ENCODE results near the gene CYP2A7.
"Not testable (repeated sequence)": the region's sequence is repeated elsewhere in the genome, so short reads cannot be mapped to it uniquely, and the experiment has no call there.

Gene CYP2A7

DNA sequence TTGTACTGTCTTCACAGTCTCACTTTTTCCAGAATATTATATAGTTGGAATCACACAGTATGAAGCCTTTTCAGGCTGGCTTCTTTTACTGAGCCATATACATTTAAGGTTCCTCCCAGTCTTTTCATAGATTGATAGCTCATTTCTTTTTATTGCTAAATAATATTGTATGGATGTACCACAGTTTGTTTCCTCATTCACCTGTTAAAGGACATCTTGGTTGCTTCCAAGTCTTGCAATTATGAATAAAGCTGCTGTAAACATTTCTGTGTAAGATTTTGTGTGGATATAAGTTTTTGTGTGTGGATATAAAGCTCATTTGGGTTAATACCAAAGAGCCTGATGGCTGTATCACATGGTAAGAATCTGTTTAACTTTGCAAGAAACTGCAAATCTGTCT lies 24.5 kb upstream of the CYP2A7 start:
- peaks cover 7% of the 10 kb centered on the region for H3K27me3 Mint-ChIP-seq
- no peak overlapping the region for H3K27ac Mint-ChIP-seq
- H3K4me3 Mint-ChIP-seq = no peak overlapping the region
- no peaks in the 10 kb centered on the region for H3K36me3 Mint-ChIP-seq
- H3K4me1 Mint-ChIP-seq = peaks cover 17% of the 10 kb centered on the region
- no peaks in the 10 kb centered on the region for H3K9me3 Mint-ChIP-seq

DNA sequence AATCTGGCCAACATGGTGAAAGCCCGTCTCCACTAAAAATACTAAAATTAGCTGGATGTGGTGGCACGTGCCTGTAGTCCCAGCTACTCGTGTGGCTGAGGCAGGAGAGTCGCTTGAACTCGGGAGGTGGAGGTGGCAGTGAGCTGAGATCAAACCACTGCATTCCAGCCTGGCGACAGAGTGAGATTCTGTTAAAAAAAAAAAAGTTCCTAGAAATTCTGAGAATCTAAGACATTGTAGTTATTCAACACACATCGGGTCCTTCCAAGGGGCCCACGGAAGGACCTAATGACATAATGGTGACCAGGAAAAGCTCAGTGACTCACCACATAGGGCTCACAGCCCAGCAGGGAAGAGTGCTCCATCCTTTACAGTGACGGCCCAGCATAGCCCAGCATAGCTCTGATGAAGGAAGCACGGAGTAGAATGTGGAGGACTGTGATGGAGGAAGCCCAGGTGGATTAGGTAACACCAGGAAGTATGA lies 22.7 kb upstream of the CYP2A7 start:
- not testable (repeated sequence) for H3K27ac Mint-ChIP-seq, H3K4me3 Mint-ChIP-seq, H3K9me3 Mint-ChIP-seq, H3K36me3 Mint-ChIP-seq, H3K27me3 Mint-ChIP-seq
- peaks cover 28% of the 10 kb centered on the region for H3K4me1 Mint-ChIP-seq

- not testable (repeated sequence) for H3K36me3 Mint-ChIP-seq, H3K27ac Mint-ChIP-seq, H3K4me3 Mint-ChIP-seq, H3K9me3 Mint-ChIP-seq, H3K27me3 Mint-ChIP-seq
- H3K4me1 Mint-ChIP-seq = peaks cover 14% of the 10 kb centered on the region
These were observed 20.1 kb upstream of the CYP2A7 start for GRCh38 chr19:40901975-40902750.

GRCh38 chr19:40900521-40900920 lies 18.5 kb upstream of the CYP2A7 start:
- not testable (repeated sequence) for H3K9me3 Mint-ChIP-seq, H3K27me3 Mint-ChIP-seq, H3K27ac Mint-ChIP-seq, H3K36me3 Mint-ChIP-seq
- Mint-ChIP-seq H3K4me3 (peak overlapping the region; percentile 49), H3K4me1 (peaks cover 14% of the 10 kb centered on the region)

DNA sequence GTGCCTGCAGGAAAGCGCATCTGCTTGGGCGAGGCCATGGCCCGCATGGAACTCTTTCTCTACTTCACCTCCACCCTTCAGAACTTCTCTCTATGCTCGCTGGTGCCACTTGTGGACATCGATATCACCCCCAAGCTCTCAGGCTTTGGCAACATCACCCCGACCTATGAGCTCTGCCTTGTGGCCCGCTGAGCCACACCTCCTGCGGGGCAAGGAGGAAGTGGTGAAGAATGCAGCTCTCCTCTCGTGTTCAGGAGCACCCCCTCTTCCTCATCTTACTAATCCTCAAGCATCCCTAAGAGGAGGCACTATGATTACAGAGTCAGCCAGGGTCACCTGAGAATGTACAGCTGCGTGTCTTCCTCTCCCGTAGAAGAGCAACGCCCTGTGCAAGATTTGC lies 17.9 kb upstream of the CYP2A7 start:
- not testable (repeated sequence) for H3K27ac Mint-ChIP-seq, H3K36me3 Mint-ChIP-seq, H3K27me3 Mint-ChIP-seq, H3K9me3 Mint-ChIP-seq, H3K4me3 Mint-ChIP-seq
- H3K4me1 Mint-ChIP-seq = peaks cover 14% of the 10 kb centered on the region

DNA sequence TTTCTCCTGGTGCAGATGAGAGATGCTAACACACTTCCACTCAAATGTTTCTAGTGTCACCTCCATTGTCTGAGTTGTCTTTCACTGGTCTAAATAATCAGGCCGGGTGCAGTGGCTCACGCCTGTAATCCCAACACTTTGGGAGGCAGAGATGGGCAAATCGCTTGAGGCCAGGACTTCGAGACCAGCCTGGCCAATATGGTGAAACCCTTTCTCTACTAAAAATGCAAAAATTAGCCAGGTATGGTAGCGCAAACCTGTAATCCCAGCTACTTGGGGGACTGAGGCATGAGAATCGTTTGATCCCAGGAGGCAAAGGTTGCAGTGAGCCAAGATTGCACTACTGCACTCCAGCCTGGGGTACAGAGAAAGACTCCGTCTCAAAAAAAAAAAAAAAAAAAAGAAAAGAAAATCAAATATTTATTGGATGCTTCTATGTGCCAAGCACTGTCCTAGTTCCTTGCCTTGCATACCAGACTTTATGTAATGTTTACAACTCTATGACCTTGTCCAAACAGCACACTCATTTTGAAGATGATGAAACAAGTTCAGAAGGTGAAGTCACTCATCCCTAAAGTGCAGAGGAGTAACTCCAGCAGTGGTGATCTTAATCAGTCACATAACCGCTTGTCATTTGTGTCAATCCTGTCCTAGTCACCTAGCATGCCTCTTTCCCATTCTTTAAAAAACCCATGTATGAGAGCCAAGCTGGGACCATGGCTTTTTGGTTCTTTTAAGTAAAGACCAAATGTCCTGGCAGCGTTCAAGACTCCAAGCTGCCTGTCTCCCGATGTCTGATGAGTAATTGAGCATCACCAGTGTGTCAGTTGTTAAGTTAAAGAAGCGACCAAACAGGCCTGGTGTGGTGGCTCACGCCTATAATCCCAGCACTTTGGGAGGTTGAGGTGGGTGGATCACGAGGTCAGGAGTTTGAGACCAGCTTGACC lies 15.1 kb upstream of the CYP2A7 start:
- H3K27me3 Mint-ChIP-seq, H3K27ac Mint-ChIP-seq, H3K36me3 Mint-ChIP-seq, H3K4me3 Mint-ChIP-seq, H3K9me3 Mint-ChIP-seq: not testable (repeated sequence)
- peaks cover 14% of the 10 kb centered on the region for H3K4me1 Mint-ChIP-seq

DNA sequence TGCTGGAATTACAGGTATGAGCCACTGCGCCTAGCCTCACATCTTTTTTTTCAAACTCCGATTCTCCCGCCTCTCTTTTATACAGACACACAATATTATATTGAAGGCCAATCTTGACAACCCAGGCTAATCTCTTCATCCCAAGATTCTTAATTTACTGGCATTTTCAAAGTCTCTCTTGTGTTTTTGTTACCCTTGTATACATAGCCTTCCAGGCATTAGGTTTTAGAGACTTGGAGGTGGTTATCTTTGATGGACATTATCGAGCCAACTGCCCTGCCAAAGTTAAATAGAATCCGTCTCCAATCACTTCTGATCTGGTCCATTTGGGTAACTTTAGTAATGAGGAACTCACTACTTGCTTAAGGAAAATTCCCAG lies 14.4 kb upstream of the CYP2A7 start:
- Mint-ChIP-seq H3K36me3 (no peaks in the 10 kb centered on the region), H3K27ac (no peak overlapping the region), H3K4me3 (no peak overlapping the region), H3K9me3 (no peaks in the 10 kb centered on the region), H3K27me3 (peaks cover 9% of the 10 kb centered on the region), H3K4me1 (peaks cover 14% of the 10 kb centered on the region)

DNA sequence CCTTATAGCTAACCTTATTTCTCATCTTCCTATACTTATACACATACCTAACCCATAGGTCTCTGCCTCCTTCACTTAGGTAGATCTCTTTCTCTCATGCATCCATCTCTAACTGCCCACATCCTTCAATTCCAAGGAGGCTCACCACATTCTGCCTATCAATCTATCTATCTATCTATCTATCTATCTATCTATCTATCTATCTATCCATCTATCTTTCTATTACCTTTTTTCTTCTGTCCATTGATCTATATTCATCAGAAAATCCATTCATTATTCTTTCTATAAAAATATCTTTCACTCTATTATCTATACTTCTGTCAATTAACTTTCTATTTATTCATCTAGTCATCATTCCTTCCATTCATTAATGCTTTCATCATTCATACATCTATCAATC lies 11.1 kb upstream of the CYP2A7 start:
- H3K27me3 Mint-ChIP-seq = peaks cover 9% of the 10 kb centered on the region
- no peak overlapping the region for H3K27ac Mint-ChIP-seq
- H3K4me3 Mint-ChIP-seq = no peak overlapping the region
- H3K4me1 Mint-ChIP-seq = no peaks in the 10 kb centered on the region
- peaks cover 2% of the 10 kb centered on the region for H3K36me3 Mint-ChIP-seq
- no peaks in the 10 kb centered on the region for H3K9me3 Mint-ChIP-seq

- H3K27me3 Mint-ChIP-seq = peaks cover 9% of the 10 kb centered on the region
- no peak overlapping the region for H3K27ac Mint-ChIP-seq
- peaks cover 2% of the 10 kb centered on the region for H3K36me3 Mint-ChIP-seq
- H3K9me3 Mint-ChIP-seq = no peaks in the 10 kb centered on the region
- no peaks in the 10 kb centered on the region for H3K4me1 Mint-ChIP-seq
- H3K4me3 Mint-ChIP-seq = no peak overlapping the region
These were observed 7.3 kb upstream of the CYP2A7 start for GRCh38 chr19:40889366-40889765.

GRCh38 chr19:40888191-40888590 lies 6.2 kb upstream of the CYP2A7 start:
- Mint-ChIP-seq H3K36me3 (peaks cover 2% of the 10 kb centered on the region), H3K9me3 (no peaks in the 10 kb centered on the region), H3K27ac (no peak overlapping the region), H3K4me1 (no peaks in the 10 kb centered on the region), H3K4me3 (no peak overlapping the region), H3K27me3 (peaks cover 9% of the 10 kb centered on the region)

DNA sequence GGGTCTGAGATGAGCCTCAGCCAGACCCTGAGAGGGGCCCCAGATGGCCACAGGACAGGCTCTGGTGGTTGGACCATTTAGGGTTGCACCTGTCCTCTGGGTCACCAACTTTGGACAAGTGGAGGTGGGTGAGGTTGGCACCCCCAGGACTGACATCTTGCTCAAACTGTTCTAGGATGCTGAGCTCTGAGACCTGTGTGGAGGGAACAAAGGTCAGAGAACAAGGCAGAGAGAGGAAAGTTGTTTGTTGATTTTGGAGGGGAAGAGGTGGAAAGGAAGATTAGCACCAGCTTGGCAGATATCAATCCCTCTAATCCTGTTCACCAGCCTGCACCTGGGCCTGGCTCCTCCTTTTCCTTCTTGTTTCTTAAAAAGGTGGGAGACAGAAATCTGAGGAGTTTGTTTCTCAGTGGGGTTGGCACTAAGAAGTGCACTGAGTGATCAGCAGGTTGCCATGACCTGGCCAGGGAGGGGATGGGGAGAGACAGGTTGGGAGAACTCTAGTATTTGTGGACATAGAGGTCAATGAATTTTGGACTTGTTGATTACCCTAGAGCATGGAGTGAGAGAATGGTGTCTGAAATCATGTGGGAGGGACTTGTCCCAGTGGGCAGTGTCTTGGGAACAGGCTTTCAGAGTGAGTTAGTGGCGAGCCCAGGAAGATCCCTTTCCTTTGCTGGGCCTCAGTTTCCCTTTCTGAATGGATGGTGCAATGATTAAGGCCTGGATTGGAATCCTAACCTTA lies 2.3 kb upstream of the CYP2A7 start:
- not testable (repeated sequence) for H3K36me3 Mint-ChIP-seq, H3K9me3 Mint-ChIP-seq, H3K4me3 Mint-ChIP-seq, H3K4me1 Mint-ChIP-seq, H3K27ac Mint-ChIP-seq
- peaks cover 13% of the 10 kb centered on the region for H3K27me3 Mint-ChIP-seq

DNA sequence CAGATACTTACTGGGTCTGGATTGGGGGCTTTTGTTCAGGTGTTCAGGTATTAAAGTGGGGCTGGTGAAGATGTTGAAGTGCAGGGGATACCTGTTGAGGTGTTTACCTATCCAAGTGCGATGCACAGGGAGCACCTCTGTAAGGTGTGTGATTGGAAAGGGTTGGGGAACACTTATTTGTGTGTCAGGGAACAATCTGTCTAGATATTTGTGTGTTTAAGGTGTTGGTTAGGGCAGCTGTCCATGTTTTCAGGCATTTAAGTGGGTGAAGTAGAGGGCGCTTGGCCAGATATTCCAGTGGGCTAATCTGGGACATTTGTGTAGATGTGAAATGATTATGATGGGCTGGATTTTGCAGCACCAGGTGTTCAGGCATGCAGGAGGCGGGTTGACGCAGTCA lies 2.7 kb downstream of the CYP2A7 start:
- not testable (repeated sequence) for H3K4me3 Mint-ChIP-seq, H3K36me3 Mint-ChIP-seq, H3K27ac Mint-ChIP-seq, H3K4me1 Mint-ChIP-seq, H3K9me3 Mint-ChIP-seq
- H3K27me3 Mint-ChIP-seq = peaks cover 19% of the 10 kb centered on the region

- Mint-ChIP-seq H3K4me3 (peak overlapping the region; percentile 78), H3K27me3 (peaks cover 13% of the 10 kb centered on the region)
- H3K27ac Mint-ChIP-seq, H3K4me1 Mint-ChIP-seq, H3K9me3 Mint-ChIP-seq, H3K36me3 Mint-ChIP-seq: not testable (repeated sequence)
These were observed 6.5 kb downstream of the CYP2A7 start for GRCh38 chr19:40875526-40875951.

DNA sequence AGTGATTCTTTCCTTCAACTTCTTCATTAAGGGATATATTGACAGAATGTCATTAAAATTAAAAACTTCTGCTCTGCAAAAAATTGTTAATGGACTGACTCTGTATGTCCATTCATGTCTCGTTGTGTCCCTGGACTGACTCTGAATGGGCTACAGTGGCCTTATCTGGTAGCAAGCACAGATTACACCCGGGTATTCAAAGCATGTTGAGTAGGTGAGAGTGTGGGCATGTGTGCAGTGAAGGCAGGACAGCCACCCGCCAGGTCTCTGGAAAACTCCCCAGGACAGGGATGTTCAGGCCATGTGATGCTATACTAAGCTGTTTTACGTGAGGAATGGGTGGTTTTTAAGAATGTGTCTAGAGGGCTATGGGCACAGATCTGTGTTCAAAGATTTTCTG lies 7.2 kb downstream of the CYP2A7 start:
- not testable (repeated sequence) for H3K9me3 Mint-ChIP-seq, H3K4me1 Mint-ChIP-seq, H3K36me3 Mint-ChIP-seq
- Mint-ChIP-seq H3K4me3 (peak overlapping the region; percentile 78), H3K27ac (peak overlapping the region; percentile 25), H3K27me3 (peaks cover 11% of the 10 kb centered on the region)

- not testable (repeated sequence) for H3K4me3 Mint-ChIP-seq, H3K27me3 Mint-ChIP-seq, H3K27ac Mint-ChIP-seq, H3K9me3 Mint-ChIP-seq, H3K4me1 Mint-ChIP-seq, H3K36me3 Mint-ChIP-seq
These were observed 8.2 kb downstream of the CYP2A7 start for GRCh38 chr19:40873873-40874272.

GRCh38 chr19:40872209-40872608 lies 9.8 kb downstream of the CYP2A7 start:
- peaks cover 7% of the 10 kb centered on the region for H3K4me1 Mint-ChIP-seq
- no peaks in the 10 kb centered on the region for H3K36me3 Mint-ChIP-seq
- peaks cover under 1% of the 10 kb centered on the region for H3K27me3 Mint-ChIP-seq
- no peaks in the 10 kb centered on the region for H3K9me3 Mint-ChIP-seq
- no peak overlapping the region for H3K4me3 Mint-ChIP-seq
- no peak overlapping the region for H3K27ac Mint-ChIP-seq
